ENCODE measurements around the gene SKP2. TPM values are rescaled to one million over a fixed set of nuclear protein-coding genes. Genes with fewer than 3 reads are reported as not detected.

Gene SKP2
- total RNA-seq, 1 donor from 2014 or later = 14.4 TPM

DNA sequence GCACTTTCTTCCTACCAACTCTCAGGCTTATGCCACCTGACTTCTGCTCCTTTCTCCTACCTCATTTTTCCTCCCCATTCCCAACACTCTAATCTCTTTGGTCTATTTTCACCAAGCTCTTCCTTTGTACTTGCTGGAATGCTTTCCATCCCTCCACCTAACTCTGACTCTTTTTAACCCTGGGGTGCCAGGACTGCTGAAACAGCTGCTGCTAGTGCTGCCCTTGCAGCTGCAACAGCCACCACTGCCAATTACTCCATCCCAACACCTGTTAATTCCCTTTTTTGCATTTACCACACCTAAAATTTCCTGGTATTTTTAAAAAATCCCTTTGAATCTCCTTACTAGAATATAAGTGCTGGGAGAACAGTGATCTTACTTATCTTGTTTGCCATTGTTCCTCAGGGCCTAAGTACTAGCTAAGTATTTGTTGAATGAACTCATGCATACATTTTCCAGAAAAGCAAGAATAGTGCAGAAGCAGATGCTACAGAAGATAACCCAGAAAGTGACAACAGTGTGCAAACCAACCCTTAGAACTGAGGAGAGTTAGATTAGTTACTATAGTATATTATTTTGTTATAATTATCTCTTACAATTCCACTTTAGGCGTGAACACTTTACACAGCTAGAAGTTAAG, 78.4 kb downstream of the SKP2 start:
- H3K9me3 ChIP-seq = no peaks in the 10 kb centered on the region
- intact Hi-C loops (cut with DNase I) = no loop called here
- no peak for DNase-seq (ENCODE audit: low spot score in 2 of 2)
- no peaks in the 10 kb centered on the region for H3K27me3 ChIP-seq
- TF ChIP-seq, protein P1, sequence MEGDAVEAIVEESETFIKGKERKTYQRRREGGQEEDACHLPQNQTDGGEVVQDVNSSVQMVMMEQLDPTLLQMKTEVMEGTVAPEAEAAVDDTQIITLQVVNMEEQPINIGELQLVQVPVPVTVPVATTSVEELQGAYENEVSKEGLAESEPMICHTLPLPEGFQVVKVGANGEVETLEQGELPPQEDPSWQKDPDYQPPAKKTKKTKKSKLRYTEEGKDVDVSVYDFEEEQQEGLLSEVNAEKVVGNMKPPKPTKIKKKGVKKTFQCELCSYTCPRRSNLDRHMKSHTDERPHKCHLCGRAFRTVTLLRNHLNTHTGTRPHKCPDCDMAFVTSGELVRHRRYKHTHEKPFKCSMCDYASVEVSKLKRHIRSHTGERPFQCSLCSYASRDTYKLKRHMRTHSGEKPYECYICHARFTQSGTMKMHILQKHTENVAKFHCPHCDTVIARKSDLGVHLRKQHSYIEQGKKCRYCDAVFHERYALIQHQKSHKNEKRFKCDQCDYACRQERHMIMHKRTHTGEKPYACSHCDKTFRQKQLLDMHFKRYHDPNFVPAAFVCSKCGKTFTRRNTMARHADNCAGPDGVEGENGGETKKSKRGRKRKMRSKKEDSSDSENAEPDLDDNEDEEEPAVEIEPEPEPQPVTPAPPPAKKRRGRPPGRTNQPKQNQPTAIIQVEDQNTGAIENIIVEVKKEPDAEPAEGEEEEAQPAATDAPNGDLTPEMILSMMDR (IDR thresholded peaks at IDR 0.05) = no peak
- no peak overlapping the region for H3K4me3 ChIP-seq
- peaks cover 0 to 10% of the 10 kb centered on the region in 2 donors for H3K36me3 ChIP-seq
- no peak overlapping the region for H3K27ac ChIP-seq
- peaks cover 0 to 3% of the 10 kb centered on the region in 2 donors for H3K4me1 ChIP-seq

GRCh38 chr5:36232533-36232932, 80.6 kb downstream of the SKP2 start:
- Histone ChIP-seq H3K4me3 (no peak overlapping the region), H3K27me3 (no peaks in the 10 kb centered on the region), H3K4me1 (peaks cover 0 to 3% of the 10 kb centered on the region in 2 donors), H3K9me3 (no peaks in the 10 kb centered on the region), H3K27ac (no peak overlapping the region), H3K36me3 (no peaks in the 10 kb centered on the region)
- TF ChIP-seq, protein P1 (IDR thresholded peaks at IDR 0.05) = no peak
- DNase-seq (ENCODE audit: low spot score in 2 of 2) = no peak
- intact Hi-C loops (cut with DNase I) = no loop called here

Other genes starting within 250 kb of the SKP2 start
- gene CAPSL, start 213.5 kb upstream of the SKP2 start, total RNA-seq = not detected
- gene UGT3A1, start 160.7 kb upstream of the SKP2 start, total RNA-seq = not detected
- gene UGT3A2, start 85.2 kb upstream of the SKP2 start, total RNA-seq = not detected
- gene LMBRD2, start 224 bp upstream of the SKP2 start, total RNA-seq = 24.5 TPM
- gene NADK2, start 89.8 kb downstream of the SKP2 start, total RNA-seq = 18.4 TPM
- not detected for gene RANBP3L, start 149.8 kb downstream of the SKP2 start, total RNA-seq

Data from ascending aorta (tissue), 2 donors.